ENCODE measurements around the gene PHC3.
"Not testable (repeated sequence)": the region's sequence is repeated elsewhere in the genome, so short reads cannot be mapped to it uniquely, and the experiment has no call there.

Gene PHC3

DNA sequence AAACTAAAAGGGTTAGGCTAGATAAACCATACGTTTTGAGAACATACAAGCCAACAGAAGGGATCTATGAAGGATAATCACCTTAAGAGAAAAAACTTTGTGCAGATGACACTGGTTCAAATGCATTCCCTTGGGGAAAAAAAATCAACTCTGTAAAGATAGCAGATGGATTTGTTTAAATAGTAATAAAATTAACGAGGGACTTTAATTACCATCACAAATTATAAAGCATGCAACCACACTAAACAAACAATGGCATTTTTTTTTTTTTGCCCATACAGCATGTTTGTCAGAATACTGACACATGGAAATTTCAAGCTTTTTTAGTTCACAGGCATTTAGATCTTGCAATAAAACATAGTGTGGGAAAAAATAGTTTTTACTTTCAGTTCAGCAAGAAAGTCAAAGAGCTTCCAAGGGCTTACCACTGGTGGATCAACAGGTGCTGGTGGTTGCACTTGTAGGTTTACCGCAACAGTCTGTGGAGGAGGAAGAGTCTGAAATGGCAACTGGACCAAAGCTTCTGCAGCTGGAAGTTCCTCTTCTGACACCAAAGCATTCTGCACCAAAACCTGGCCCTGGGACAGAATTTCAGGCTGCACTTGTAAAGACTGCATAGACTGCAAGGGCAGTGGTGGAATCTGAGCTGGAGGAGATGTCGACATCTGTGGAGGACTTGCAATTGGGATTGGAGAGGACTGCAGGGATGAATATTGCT, 53.1 kb downstream of the PHC3 start:
- Histone ChIP-seq H3K4me1 (ENCODE audit: control insufficient read depth, insufficient read depth, low read length) (no peaks in the 10 kb centered on the region), H3K36me3 (ENCODE audit: control insufficient read depth, insufficient read depth, low read length) (peaks cover 33% of the 10 kb centered on the region), H3K9me3 (ENCODE audit: control insufficient read depth, insufficient read depth, low read length) (no peaks in the 10 kb centered on the region), H3K27me3 (ENCODE audit: control insufficient read depth, insufficient read depth, low read length) (no peaks in the 10 kb centered on the region), H3K4me3 (ENCODE audit: low read depth, low read length) (no peak overlapping the region), H3K9ac (ENCODE audit: low read depth, low read length) (no peak overlapping the region), H3K27ac (ENCODE audit: low read depth, low read length) (no peak overlapping the region)

GRCh38 chr3:170117134-170117533, 64.4 kb downstream of the PHC3 start:
- Histone ChIP-seq H3K27me3 (ENCODE audit: control insufficient read depth, insufficient read depth, low read length) (no peaks in the 10 kb centered on the region), H3K36me3 (ENCODE audit: control insufficient read depth, insufficient read depth, low read length) (peaks cover 86% of the 10 kb centered on the region), H3K9me3 (ENCODE audit: control insufficient read depth, insufficient read depth, low read length) (no peaks in the 10 kb centered on the region), H3K27ac (ENCODE audit: low read depth, low read length) (no peak overlapping the region), H3K4me3 (ENCODE audit: low read depth, low read length) (no peak overlapping the region), H3K9ac (ENCODE audit: low read depth, low read length) (no peak overlapping the region), H3K4me1 (ENCODE audit: control insufficient read depth, insufficient read depth, low read length) (no peaks in the 10 kb centered on the region)

DNA sequence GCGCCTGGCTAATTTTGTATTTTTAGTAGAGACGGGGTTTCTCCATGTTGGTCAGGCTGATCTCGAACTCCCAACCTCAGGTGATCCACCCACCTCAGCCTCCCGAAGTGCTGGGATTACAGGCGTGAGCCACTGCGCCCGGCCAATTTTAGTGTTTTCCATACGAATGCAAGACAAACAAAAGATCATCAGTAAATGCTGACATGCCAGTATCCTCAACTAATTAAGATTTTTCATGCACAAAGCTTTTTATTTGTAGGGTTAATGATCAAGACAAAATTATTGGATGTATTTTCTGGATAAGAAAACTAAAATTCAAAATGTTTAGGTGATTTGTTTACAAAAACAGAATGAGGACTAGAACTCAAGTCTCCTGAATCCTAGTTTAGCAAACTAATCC, 67.4 kb downstream of the PHC3 start:
- not testable (repeated sequence) for H3K4me3 ChIP-seq (ENCODE audit: low read depth, low read length); H3K9ac ChIP-seq (ENCODE audit: low read depth, low read length); H3K27ac ChIP-seq (ENCODE audit: low read depth, low read length); H3K4me1 ChIP-seq (ENCODE audit: control insufficient read depth, insufficient read depth, low read length); H3K9me3 ChIP-seq (ENCODE audit: control insufficient read depth, insufficient read depth, low read length); H3K27me3 ChIP-seq (ENCODE audit: control insufficient read depth, insufficient read depth, low read length)
- peaks cover 79% of the 10 kb centered on the region for H3K36me3 ChIP-seq (ENCODE audit: control insufficient read depth, insufficient read depth, low read length)

GRCh38 chr3:170111147-170111771, 70.3 kb downstream of the PHC3 start:
- H3K36me3 ChIP-seq (ENCODE audit: control insufficient read depth, insufficient read depth, low read length) = peaks cover 65% of the 10 kb centered on the region
- no peak overlapping the region for H3K9ac ChIP-seq (ENCODE audit: low read depth, low read length)
- no peaks in the 10 kb centered on the region for H3K9me3 ChIP-seq (ENCODE audit: control insufficient read depth, insufficient read depth, low read length)
- H3K4me1 ChIP-seq (ENCODE audit: control insufficient read depth, insufficient read depth, low read length) = peaks cover 12% of the 10 kb centered on the region; the same call in 1 of the 2 replicates
- no peaks in the 10 kb centered on the region for H3K27me3 ChIP-seq (ENCODE audit: control insufficient read depth, insufficient read depth, low read length)
- H3K27ac ChIP-seq (ENCODE audit: low read depth, low read length) = no peak overlapping the region
- H3K4me3 ChIP-seq (ENCODE audit: low read depth, low read length) = no peak overlapping the region

GRCh38 chr3:170109579-170110293, 71.8 kb downstream of the PHC3 start:
- H3K9me3 ChIP-seq (ENCODE audit: control insufficient read depth, insufficient read depth, low read length) = no peaks in the 10 kb centered on the region
- H3K9ac ChIP-seq (ENCODE audit: low read depth, low read length) = no peak overlapping the region
- no peak overlapping the region for H3K4me3 ChIP-seq (ENCODE audit: low read depth, low read length)
- H3K4me1 ChIP-seq (ENCODE audit: control insufficient read depth, insufficient read depth, low read length) = peaks cover 12% of the 10 kb centered on the region; the same call in 1 of the 2 replicates
- no peaks in the 10 kb centered on the region for H3K27me3 ChIP-seq (ENCODE audit: control insufficient read depth, insufficient read depth, low read length)
- H3K27ac ChIP-seq (ENCODE audit: low read depth, low read length) = no peak overlapping the region
- H3K36me3 ChIP-seq (ENCODE audit: control insufficient read depth, insufficient read depth, low read length) = peaks cover 56% of the 10 kb centered on the region

- H3K4me1 ChIP-seq (ENCODE audit: control insufficient read depth, insufficient read depth, low read length) = peaks cover 12% of the 10 kb centered on the region; the same call in 1 of the 2 replicates
- H3K9ac ChIP-seq (ENCODE audit: low read depth, low read length) = no peak overlapping the region
- peaks cover 53% of the 10 kb centered on the region for H3K36me3 ChIP-seq (ENCODE audit: control insufficient read depth, insufficient read depth, low read length)
- H3K4me3 ChIP-seq (ENCODE audit: low read depth, low read length) = no peak overlapping the region
- no peaks in the 10 kb centered on the region for H3K27me3 ChIP-seq (ENCODE audit: control insufficient read depth, insufficient read depth, low read length)
- no peaks in the 10 kb centered on the region for H3K9me3 ChIP-seq (ENCODE audit: control insufficient read depth, insufficient read depth, low read length)
- no peak overlapping the region for H3K27ac ChIP-seq (ENCODE audit: low read depth, low read length)
Observed at GRCh38 chr3:170108955-170109354, 72.6 kb downstream of the PHC3 start.

DNA sequence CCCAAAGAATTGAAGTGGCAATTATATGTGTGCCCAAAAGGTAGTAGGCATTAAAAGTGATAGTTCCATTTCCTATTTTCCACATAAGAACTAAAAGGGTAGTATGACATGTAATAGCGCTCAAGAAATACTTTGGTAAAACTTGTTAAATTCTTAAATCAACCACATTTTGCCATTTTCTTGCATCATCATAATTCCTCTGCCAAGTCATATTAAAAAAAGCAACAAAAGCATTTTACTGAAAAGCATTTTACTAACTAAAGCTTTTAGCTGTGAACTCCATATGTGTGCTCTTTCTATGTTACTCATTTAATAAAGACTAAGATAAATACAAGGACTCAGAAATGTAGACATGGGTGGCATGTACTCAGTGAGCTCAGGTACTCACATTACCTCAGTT, 73.6 kb downstream of the PHC3 start:
- Histone ChIP-seq H3K4me3 (ENCODE audit: low read depth, low read length) (no peak overlapping the region), H3K27ac (ENCODE audit: low read depth, low read length) (no peak overlapping the region), H3K9me3 (ENCODE audit: control insufficient read depth, insufficient read depth, low read length) (no peaks in the 10 kb centered on the region), H3K4me1 (ENCODE audit: control insufficient read depth, insufficient read depth, low read length) (peaks cover 12% of the 10 kb centered on the region; the same call in 1 of the 2 replicates), H3K36me3 (ENCODE audit: control insufficient read depth, insufficient read depth, low read length) (peaks cover 44% of the 10 kb centered on the region), H3K9ac (ENCODE audit: low read depth, low read length) (no peak overlapping the region), H3K27me3 (ENCODE audit: control insufficient read depth, insufficient read depth, low read length) (no peaks in the 10 kb centered on the region)

DNA sequence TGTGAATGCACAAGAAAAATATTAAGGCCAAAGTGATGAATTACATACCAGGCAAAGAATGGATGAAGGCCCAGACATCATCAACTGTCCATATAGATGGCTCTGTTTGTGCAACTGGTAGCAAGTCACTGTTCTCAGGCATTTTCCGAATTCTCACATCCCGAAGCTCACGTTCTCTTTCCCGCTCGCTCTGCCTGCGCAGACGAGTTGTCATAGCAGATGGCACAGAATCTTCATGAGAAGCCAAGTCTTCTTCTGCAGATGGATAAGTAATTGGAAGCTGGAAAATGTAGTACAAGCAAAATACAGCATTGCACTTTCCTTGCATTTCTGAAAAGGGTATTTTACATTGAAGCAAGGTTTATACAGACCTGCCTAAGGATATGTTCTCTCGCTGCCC, 79.1 kb downstream of the PHC3 start:
- Histone ChIP-seq H3K36me3 (ENCODE audit: control insufficient read depth, insufficient read depth, low read length) (peaks cover 69% of the 10 kb centered on the region), H3K4me3 (ENCODE audit: low read depth, low read length) (no peak overlapping the region)

DNA sequence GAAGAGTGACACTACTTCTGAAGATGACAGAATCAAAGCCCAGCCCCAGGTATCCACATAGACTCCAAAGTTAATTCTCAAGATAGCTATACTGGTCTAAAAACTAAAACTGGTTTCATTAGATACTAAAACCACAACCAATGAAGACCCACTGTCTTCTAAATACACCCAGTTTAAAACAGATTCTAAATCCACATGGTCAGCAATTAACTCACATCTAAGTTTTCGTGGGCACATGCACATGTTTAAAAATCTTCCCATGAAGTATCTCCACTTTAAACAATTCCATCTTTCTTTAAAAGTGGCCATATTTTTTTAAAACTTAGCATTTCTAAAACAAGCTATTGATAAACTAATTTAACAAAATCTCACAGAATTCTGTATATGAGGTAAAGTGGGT, 80.6 kb downstream of the PHC3 start:
- Histone ChIP-seq H3K27ac (ENCODE audit: low read depth, low read length) (no peak overlapping the region), H3K9ac (ENCODE audit: low read depth, low read length) (no peak overlapping the region), H3K4me3 (ENCODE audit: low read depth, low read length) (no peak overlapping the region), H3K4me1 (ENCODE audit: control insufficient read depth, insufficient read depth, low read length) (no peaks in the 10 kb centered on the region), H3K9me3 (ENCODE audit: control insufficient read depth, insufficient read depth, low read length) (no peaks in the 10 kb centered on the region), H3K27me3 (ENCODE audit: control insufficient read depth, insufficient read depth, low read length) (no peaks in the 10 kb centered on the region), H3K36me3 (ENCODE audit: control insufficient read depth, insufficient read depth, low read length) (peaks cover 76% of the 10 kb centered on the region)

More for the DNA sequence above, 79.1 kb downstream of the PHC3 start:
- H3K9ac ChIP-seq (ENCODE audit: low read depth, low read length) = no peak overlapping the region
- H3K27ac ChIP-seq (ENCODE audit: low read depth, low read length) = no peak overlapping the region
- no peaks in the 10 kb centered on the region for H3K4me1 ChIP-seq (ENCODE audit: control insufficient read depth, insufficient read depth, low read length)
- H3K27me3 ChIP-seq (ENCODE audit: control insufficient read depth, insufficient read depth, low read length) = no peaks in the 10 kb centered on the region
- no peaks in the 10 kb centered on the region for H3K9me3 ChIP-seq (ENCODE audit: control insufficient read depth, insufficient read depth, low read length)

DNA sequence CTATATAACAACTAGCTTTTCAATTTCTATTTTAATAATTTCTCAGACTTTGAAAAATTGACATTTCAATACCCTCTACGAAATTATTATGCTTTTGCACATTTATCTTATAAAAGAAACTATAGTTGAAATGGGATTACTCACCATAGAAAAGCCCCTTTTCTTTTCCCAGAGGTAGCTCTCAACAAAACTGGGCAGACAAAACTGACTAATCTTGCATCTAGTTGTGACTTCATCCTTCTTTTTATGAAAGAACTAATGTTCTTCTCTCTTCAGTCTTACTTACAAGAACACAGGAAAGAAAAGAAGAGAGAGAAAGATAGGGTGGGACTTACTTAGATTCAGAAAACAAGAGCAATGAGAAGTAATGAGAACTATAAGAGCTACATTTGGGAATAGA, 82.8 kb downstream of the PHC3 start:
- Histone ChIP-seq H3K27ac (ENCODE audit: low read depth, low read length) (no peak overlapping the region), H3K27me3 (ENCODE audit: control insufficient read depth, insufficient read depth, low read length) (no peaks in the 10 kb centered on the region), H3K4me3 (ENCODE audit: low read depth, low read length) (no peak overlapping the region), H3K9me3 (ENCODE audit: control insufficient read depth, insufficient read depth, low read length) (no peaks in the 10 kb centered on the region), H3K4me1 (ENCODE audit: control insufficient read depth, insufficient read depth, low read length) (no peaks in the 10 kb centered on the region), H3K9ac (ENCODE audit: low read depth, low read length) (no peak overlapping the region), H3K36me3 (ENCODE audit: control insufficient read depth, insufficient read depth, low read length) (peaks cover 87% of the 10 kb centered on the region)

DNA sequence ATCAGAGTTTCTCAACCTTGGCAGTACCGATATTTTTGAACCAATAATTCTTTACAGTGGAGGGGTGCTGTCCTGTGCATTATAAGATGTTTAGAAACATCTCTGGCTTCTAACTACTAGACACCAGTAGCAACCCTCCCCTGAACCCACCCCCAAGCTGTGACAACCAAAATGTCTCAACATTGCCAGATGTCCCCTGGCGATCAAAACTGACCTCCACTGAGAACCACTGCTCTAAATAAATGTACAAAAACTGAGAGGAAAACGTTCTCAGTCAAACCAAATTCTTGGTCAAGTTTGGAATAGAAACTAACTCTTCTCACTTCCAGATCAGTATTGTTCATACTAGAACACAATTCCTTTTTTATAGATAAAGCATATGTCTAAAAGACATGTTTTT, 85.2 kb downstream of the PHC3 start:
- Histone ChIP-seq H3K4me3 (ENCODE audit: low read depth, low read length) (no peak overlapping the region), H3K9ac (ENCODE audit: low read depth, low read length) (no peak overlapping the region), H3K27ac (ENCODE audit: low read depth, low read length) (no peak overlapping the region), H3K4me1 (ENCODE audit: control insufficient read depth, insufficient read depth, low read length) (no peaks in the 10 kb centered on the region), H3K9me3 (ENCODE audit: control insufficient read depth, insufficient read depth, low read length) (no peaks in the 10 kb centered on the region), H3K36me3 (ENCODE audit: control insufficient read depth, insufficient read depth, low read length) (peaks cover 82% of the 10 kb centered on the region), H3K27me3 (ENCODE audit: control insufficient read depth, insufficient read depth, low read length) (no peaks in the 10 kb centered on the region)

Data from HUES48 (cell line).